Stimulated activated CD4-positive, alpha-beta T cell treated with anti-CD3 and anti-CD28 coated beads, Interleukin-1b, Interleukin-23, amount 100 ng/mL, for 48 hours (primary cell): Measurements from ENCODE around the gene WNK2.
"Not testable (repeated sequence)": the region's sequence is repeated elsewhere in the genome, so short reads cannot be mapped to it uniquely, and the experiment has no call there.

Experiments
- DNase-seq: peaks from one replicate; pipeline ENCODE4 v3.0.0-alpha.2; 2020

The WNK2 gene

DNA sequence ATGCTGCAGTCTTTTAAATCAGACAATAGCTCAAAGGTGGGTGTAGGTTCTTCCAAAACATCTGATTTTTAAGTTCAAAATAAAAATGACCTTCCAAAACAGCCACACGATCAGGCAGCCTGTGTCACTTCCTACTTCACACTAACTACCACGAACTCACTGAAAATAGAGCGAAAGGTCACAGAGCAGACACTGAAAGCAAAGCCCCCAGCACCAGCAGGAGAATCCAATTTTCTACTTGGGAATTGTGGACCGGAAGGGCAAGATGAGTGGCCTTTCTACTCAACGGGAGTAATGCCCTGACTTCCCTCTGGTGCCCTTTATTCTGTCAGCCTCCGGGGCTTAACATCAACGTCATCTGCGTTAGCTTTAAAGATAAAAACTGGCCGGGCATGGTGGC is 159.7 kb downstream of the WNK2 start:
- DNase-seq, result no peak

DNA sequence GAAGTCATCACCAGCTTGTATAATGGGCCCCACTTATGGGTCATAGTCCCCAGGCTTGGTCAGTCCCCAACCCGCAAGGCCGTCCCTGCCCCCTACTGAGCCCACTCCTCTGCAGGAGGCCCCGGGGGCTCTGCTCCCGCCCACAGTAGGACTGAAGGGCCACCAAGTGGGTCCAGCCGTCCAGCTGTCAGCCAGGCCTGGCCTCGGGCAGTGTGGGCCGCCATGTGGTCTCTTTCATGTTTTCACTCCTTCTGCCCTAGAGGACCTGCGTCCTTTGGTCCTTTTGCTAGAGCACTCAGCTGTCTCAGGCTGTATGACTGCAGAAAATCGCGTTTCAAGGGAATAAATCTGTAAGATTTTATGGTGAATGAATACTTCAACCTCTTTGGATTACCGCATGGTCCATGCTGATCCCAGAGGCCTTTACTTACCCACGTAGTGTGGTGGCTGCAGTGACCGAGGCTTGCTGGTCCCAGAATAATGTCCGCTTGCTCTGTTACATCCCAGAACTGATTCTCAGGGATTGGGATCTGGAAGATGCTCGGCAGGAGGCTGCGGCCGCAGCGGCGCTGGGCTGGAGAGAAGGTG is 161.8 kb downstream of the WNK2 start:
- no peak for DNase-seq

DNA sequence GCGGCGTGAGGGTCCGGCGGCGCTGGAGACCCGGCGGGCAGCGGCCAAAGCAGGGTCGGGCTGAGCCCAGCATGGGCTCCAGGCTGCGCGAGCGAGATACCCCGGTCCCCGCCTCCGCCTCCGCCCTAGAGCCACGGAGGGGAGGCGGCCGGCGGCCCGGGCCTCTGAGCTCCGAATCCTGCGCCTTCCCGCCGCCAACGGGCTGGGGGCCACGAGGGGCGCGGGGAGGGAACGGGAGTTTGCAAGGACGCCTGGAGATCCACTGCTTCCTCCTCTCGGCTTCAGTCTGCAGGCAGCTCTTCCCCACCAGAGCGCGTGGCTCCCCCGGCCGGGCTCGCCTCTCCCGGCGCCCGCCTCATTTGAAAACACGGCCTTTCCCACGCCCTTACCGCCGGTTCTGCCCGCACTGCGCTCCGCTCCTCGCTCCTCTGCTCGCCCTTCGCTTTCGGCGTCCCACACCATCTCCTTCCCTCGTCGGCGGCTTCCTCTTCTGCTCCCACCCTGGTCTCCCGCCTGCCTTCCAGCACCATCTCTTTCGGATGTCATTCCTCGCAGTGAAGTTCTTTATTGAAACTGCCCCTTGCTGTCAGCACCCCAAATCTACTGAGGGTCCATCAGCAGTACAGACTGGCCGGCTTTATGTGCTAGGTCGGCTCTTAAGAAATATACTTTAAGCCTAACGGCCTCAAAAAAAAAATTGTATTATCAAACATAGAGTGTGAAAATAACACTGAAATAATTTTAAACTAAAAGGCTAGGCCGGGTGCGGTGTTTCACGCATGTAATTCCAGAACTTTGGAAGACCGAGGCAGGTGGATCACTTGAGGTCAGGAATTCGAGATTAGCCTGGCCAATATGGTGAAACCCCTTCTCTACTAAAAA is 162.5 kb downstream of the WNK2 start:
- no peak for DNase-seq

DNA sequence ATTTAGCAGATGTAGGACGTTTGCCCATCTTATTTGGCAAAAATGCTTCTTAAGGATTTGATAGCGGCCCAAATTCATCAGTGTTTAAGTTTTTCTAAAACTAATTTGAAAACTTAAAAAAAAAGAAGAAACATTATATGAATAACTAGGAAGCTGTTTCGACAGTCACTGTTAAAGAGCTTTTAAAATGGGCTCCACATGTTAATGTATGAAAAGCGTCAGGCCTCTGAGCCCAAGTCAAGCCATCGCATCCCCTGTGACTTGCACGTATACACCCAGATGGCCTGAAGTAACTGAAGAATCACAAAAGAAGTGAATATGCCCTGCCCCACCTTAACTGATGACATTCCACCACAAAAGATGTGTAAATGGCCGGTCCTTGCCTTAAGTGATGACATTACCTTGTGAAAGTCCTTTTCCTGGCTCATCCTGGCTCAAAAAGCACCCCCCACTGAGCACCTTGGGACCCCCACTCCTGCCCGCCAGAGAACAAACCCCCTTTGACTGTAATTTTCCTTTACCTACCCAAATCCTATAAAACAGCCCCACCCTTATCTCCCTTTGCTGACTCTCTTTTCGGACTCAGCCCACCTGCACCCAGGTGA is 163.5 kb downstream of the WNK2 start:
- not testable (repeated sequence) for DNase-seq

DNA sequence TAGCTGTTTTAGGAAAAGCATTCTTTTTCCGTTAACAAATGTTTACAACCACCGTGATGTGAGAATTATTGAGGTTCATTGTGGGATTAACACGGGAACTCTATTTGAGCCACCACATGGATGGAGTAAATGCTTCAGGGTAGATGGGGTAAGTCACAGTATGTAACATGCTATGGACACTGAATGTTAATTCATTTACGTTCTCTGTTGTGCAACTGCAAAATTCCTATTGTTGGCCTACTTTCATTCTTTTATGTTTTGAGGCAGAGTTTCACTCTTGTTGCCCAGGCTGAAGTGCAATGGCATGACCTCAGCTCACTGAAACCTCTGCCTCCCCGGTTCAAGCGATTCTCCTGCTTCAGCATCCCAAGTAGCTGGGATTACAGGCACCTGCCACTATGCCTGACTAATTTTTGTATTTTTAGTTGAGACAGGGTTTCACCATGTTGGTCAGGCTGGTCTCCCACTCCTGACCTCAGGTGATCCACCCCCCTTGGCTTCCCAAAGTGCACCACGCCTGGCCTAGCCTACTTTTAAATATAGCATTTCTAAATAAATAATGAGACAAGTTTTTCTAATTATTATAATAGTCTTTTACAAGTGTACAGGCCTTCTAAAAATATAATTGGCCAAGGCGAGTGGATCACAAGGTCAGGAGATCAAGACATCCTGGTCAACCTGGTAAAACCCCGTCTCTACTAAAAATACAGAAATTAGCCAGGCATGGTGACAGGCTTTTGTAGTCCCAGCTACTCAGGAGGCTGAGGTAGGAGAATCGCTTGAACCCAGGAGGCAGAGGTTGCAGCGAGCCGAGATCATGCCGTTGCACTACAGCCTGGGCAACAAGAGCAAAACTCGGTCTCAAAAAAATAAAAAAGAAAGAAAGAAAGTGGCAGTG is 169.7 kb downstream of the WNK2 start:
- not testable (repeated sequence) for DNase-seq

DNA sequence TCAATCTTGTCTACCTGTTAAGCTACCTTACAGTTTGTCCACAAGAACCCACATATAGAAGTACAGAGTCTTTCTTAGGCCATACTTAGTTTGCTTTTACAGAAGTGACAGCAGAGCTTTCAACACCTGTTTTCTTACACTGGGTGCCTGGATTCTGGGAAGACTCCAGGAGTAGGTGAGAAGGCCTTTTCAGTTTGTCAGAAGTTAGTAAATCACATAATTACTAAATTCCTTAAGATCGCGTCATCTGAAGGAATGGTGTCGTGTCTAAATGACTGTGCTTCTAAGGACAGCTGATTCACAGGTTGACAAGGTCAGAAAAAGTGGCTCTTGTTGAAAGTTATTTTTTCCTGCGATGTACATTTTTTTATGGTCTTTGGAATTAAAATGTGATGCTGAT is 170.5 kb downstream of the WNK2 start:
- DNase-seq, result no peak

DNA sequence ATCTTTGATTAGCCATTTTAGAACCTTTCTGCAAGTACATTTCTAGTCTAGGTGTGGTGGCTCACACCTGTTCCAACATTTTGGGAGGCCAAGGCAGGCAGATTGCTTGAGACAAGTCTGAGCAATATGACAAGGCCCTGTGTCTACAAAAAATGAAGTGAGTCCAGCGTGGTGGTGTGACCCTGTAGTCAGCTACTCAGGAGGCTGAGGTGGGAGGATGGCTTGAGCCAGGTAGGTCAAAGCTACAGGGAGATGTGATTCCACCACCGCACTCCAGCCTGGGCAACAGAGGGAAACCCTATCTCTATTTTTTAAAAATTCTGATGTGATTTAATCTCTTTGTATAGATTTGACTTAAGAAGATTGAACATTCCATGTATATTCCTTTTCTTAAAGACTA is 171.9 kb downstream of the WNK2 start:
- DNase-seq, result no peak

DNA sequence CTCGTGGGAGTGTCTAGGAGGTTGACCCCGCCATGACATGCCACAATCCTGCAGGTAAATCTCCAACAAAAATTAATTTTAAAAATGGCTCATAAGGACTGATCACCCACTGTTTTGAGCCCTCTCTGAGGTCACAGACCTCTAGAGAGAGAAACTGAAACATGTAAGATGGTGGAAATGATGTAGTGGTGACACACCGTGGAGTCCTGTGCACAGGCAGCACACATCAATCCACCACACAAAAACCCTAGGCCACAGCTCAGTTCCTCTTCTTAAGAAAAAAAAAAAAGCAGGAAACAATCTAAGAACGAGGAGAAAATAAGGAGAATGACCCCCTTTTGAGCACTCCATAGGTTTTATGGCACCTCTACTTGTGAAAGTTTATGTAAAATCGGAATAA is 173.7 kb downstream of the WNK2 start:
- peak; percentile 9 for DNase-seq

DNA sequence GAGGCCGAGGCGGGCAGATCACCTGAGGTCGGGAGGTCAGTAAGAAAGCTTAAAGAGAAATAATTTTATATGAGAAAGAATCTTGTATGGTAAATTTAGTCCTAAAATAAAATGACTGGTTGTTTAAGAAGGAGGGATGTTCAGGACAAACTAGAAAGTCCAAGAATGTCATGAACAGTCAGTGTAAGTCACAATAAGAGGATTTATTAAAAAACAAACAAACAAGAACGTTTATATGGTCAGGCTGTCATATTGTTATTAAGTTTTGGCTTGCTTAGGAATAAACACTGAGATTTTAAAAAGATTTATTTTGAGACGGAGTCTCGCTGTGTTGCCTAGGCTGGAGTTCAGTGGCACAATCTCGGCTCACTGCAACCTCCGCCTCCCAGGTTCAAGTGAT is 176.0 kb downstream of the WNK2 start:
- not testable (repeated sequence) for DNase-seq

DNA sequence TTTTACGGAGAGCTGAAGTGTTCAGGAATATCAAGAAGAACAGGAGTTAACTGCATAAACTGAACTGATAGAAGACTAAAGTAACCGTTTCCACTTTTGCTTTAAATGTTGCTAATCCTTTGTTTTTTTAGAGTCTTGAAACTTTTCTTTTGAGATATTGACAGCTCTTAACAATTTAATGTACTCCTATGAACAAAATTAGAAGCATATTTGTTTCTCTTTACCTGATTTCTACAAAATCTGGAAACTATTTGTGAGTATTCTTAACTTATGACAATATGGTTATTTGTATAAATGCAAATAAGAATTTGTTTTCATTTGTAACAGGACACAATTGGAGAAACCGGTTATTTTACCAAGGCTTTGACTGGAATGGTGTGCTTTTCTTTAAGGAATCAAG is 178.1 kb downstream of the WNK2 start:
- DNase-seq, result no peak

DNA sequence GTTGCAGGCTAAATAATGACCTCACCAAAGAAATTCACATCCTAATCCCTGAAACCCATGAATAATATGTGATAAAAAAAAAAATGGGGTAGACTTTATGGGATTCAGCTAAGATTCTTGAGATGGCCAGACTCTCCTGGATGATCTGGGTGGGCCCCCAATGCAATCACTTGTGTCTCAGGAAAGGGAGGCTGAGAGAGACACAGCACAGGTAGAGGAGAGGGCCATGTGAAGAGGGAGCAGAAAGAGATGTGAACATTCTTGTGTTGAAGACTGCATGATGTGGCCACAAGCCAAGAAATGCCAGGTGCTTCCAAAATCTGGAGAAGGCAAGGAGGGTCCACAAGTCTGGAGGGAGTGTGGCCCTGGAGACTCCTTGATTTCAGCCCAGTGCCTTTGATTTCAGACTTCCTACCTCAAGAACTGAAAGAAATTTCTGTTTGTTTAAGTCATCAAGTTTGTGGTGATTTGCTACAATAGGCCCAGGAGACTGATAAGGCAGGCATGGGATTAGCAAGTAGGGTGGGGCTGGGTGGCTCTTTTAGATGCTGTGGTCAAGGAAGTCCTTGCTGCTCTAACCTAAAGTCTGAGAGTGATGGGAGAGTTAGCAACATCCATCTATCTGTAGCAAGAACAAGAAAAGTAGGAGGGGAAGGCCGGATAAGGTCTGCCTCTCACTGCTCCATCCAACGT is 180.9 kb downstream of the WNK2 start:
- DNase-seq, result no peak

DNA sequence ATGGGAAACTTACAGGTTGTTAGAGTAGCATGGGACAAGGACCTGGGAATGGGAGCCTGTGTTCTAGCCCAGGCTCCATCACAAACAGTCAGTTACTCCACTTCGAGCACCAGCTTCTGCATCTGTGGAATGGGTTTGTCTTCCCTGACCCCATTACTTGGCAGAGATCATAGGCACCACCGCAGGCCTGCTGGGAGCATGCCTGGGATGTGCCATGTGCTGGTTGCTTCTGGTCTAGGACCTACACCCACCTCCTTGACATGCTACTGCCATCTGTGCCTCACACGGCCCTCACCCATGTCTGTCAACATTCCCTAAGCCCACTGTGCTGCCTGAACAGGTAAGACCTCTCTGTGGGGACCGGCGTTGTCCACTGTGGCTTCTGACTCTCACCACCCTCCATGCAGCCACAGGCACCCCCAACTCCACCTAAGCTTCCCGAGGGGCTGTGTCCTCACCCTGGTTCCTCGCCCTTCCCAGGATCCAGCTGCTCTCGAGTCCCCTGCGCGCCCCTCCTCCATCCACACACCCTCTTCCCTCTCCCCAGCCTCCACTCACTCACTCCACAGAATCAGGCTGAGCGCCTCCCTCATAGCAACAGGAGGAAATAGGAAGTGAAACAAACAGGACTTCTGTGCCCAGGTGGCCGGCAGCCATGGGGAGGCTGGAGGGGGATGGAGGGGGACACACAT is 181.6 kb downstream of the WNK2 start:
- no peak for DNase-seq

DNA sequence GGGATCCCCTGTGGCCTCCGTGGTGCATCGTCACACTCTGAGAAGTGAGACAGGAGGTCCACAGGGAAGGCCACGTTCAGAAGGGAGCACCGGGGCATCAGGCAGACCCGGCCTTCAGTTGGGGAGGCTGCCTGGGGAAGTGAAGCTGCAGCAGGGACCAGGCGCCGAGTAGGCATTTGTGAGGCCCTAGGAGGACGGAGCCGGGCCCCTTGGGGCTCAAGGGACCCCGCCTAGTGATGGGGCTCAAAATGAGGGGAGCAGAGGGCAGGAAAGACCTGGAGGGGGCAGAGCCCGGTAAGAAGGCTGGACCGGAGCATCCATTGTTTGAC is 182.1 kb downstream of the WNK2 start:
- DNase-seq, result no peak

DNA sequence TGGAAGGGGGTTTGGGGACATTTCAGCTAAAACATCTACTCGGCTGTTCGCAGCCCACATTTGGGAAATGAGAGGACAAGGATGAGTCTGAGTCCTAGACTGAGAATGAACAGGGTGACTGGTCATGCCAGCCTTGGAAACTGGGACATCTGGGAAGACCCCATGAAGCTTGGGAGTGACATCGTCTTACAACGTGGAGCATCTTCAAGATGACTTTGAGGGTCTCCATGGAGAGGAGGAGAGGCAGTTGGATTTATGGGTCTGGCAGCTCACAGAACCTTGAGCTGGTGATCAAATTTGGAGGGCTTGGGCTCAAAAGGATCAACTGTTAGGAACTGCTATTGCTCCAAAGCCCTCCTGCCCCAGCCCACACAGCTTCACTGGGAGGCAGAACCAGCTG is 182.5 kb downstream of the WNK2 start:
- not testable (repeated sequence) for DNase-seq

DNA sequence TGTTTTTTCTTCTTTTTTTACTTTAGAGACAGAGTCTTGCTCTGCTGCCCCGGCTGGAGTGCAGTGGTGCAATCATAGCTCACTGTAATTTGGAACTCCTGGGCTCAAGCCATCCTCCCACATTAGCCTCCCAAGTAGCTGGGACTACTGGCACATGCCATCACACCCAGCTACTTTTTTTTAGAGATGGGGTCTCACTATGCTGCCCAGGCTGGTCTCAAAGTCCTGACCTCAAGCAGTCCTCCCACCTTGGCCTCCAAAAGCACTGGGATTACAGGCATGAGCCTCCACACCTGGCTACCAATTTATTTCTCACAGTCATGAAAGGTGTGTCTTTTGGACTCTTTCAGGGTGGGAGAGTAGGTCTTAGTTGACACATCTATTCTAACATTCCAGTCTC is 184.5 kb downstream of the WNK2 start:
- DNase-seq, result no peak

DNA sequence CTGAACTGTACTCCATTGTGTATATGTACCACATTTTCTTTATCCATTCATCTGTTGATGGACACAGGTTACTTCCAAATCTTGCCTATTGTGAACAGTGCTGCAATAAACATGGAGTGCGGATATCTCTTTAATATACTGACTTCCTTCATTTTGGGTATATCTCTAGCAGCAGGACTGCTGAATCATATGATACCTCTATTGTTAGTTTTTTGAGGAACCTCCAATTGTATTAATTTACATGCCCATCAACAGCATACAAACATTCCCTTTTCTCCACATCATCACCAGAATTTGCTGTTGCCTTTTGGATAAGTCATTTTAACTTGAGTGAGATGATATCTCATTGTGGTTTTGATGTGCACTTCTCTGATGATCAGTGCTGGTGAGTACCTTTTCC is 185.7 kb downstream of the WNK2 start:
- no peak for DNase-seq
